ENCODE results near the gene LYRM2.

LYRM2 gene

GRCh38 chr6:89522778-89523177, 115.8 kb downstream of the LYRM2 start:
- H3K9me3 ChIP-seq (ENCODE audit: insufficient read depth, low read length) = no peaks in the 10 kb centered on the region
- no peak overlapping the region for H3K4me2 ChIP-seq (ENCODE audit: low read length)
- TF ChIP-seq, protein P1, sequence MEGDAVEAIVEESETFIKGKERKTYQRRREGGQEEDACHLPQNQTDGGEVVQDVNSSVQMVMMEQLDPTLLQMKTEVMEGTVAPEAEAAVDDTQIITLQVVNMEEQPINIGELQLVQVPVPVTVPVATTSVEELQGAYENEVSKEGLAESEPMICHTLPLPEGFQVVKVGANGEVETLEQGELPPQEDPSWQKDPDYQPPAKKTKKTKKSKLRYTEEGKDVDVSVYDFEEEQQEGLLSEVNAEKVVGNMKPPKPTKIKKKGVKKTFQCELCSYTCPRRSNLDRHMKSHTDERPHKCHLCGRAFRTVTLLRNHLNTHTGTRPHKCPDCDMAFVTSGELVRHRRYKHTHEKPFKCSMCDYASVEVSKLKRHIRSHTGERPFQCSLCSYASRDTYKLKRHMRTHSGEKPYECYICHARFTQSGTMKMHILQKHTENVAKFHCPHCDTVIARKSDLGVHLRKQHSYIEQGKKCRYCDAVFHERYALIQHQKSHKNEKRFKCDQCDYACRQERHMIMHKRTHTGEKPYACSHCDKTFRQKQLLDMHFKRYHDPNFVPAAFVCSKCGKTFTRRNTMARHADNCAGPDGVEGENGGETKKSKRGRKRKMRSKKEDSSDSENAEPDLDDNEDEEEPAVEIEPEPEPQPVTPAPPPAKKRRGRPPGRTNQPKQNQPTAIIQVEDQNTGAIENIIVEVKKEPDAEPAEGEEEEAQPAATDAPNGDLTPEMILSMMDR (IDR thresholded peaks at IDR 0.05; ENCODE audit: low read depth, low read length) = no peak
- TF ChIP-seq EZH2phosphoT487 (IDR thresholded peaks at IDR 0.05; ENCODE audit: low read depth) = no peak
- no peaks in the 10 kb centered on the region for H3K36me3 ChIP-seq (replicated peaks; ENCODE audit: low read depth, low read length)
- H3K27ac ChIP-seq (ENCODE audit: low read length) = no peak overlapping the region
- H3K4me1 ChIP-seq (ENCODE audit: low read length) = no peaks in the 10 kb centered on the region
- no peaks in the 10 kb centered on the region for H4K20me1 ChIP-seq (ENCODE audit: insufficient read depth, low read length)
- H3K27me3 ChIP-seq (ENCODE audit: low read depth, low read length) = no peaks in the 10 kb centered on the region
- no peak overlapping the region for H3K4me3 ChIP-seq (ENCODE audit: low read length)
- H2AFZ ChIP-seq (ENCODE audit: low read depth, low read length) = no peak overlapping the region
- no peak overlapping the region for H3K9ac ChIP-seq (ENCODE audit: low read length)
- no peaks in the 10 kb centered on the region for H3K79me2 ChIP-seq (ENCODE audit: low read length)

DNA sequence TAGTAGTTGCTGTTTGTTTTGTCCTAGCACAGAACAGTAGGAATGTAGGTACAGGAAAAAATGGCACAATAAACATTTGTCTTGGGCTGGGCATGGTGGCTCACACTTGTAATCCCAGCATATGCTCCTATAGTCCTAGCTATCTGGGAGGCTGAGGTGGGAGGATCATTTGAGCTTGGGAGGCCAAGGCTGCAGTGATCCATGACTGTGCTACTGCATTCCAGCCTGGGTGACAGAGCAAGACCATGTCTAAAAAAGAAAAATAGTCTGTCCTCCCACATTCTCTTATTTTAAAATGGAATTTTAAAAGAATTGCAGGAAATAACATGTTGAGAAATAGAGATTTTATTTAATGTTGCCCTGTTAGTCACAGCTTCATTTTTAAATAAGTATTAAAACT, 117.8 kb downstream of the LYRM2 start:
- Histone ChIP-seq H3K4me1 (ENCODE audit: low read length) (no peaks in the 10 kb centered on the region), H3K27ac (ENCODE audit: low read length) (no peak overlapping the region), H3K9me3 (ENCODE audit: insufficient read depth, low read length) (no peaks in the 10 kb centered on the region), H3K79me2 (ENCODE audit: low read length) (no peaks in the 10 kb centered on the region), H3K4me2 (ENCODE audit: low read length) (no peak overlapping the region), H2AFZ (ENCODE audit: low read depth, low read length) (no peak overlapping the region), H3K27me3 (ENCODE audit: low read depth, low read length) (no peaks in the 10 kb centered on the region), H3K4me3 (ENCODE audit: low read length) (no peak overlapping the region), H4K20me1 (ENCODE audit: insufficient read depth, low read length) (no peaks in the 10 kb centered on the region), H3K36me3 (replicated peaks; ENCODE audit: low read depth, low read length) (no peaks in the 10 kb centered on the region), H3K9ac (ENCODE audit: low read length) (no peak overlapping the region)
- TF ChIP-seq, protein P1 (IDR thresholded peaks at IDR 0.05; ENCODE audit: low read depth, low read length) = no peak
- TF ChIP-seq EZH2phosphoT487 (IDR thresholded peaks at IDR 0.05; ENCODE audit: low read depth) = no peak

DNA sequence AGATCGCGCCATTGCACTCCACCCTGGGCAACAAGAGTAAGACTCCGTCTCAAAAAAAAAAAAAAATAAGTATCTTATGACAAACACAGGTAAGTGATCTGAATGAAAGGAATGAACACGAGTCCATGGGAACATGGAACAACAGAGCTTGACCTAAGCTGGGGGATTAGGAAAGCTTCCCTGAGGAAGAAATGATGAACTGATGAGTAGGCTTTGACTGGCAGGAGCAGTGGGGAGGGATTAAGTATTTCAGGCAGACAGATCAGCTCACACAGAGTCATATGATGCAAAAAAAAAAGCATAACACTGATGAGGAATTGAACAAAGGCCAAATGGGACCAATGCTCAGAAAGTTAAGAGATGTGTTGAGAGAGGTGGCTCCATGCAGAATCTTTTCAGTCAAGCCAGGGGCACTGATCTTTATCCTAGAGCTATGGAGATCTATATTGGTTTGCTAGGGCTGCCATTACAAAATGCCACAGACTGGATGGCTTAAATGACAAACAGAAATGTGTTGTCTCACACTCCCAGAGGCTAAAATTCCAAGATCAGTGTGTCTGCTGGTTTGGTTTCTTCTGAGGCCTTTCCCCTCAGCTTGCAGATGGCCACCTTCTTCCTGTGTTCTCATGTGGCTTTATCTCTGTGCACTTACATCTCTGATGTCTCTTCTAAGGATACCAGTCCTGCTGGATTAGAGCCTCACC, 120.0 kb downstream of the LYRM2 start:
- Histone ChIP-seq H3K9ac (ENCODE audit: low read length) (no peak overlapping the region), H2AFZ (ENCODE audit: low read depth, low read length) (no peak overlapping the region), H3K9me3 (ENCODE audit: insufficient read depth, low read length) (no peaks in the 10 kb centered on the region), H3K4me1 (ENCODE audit: low read length) (no peaks in the 10 kb centered on the region), H3K27ac (ENCODE audit: low read length) (no peak overlapping the region), H3K4me2 (ENCODE audit: low read length) (no peak overlapping the region), H3K79me2 (ENCODE audit: low read length) (no peaks in the 10 kb centered on the region), H4K20me1 (ENCODE audit: insufficient read depth, low read length) (no peaks in the 10 kb centered on the region), H3K27me3 (ENCODE audit: low read depth, low read length) (no peaks in the 10 kb centered on the region), H3K36me3 (replicated peaks; ENCODE audit: low read depth, low read length) (no peaks in the 10 kb centered on the region), H3K4me3 (ENCODE audit: low read length) (no peak overlapping the region)
- TF ChIP-seq EZH2phosphoT487 (IDR thresholded peaks at IDR 0.05; ENCODE audit: low read depth) = no peak
- TF ChIP-seq, protein P1 (IDR thresholded peaks at IDR 0.05; ENCODE audit: low read depth, low read length) = no peak
